ENCODE measurements around the gene ARHGAP22.

The ARHGAP22 gene

GRCh38 chr10:48620719-48621118 is 15.8 kb upstream of the ARHGAP22 start:
- no peaks in the 10 kb centered on the region for H3K9me3 ChIP-seq (ENCODE audit: control insufficient read depth in 2 of 2, low read length in 2 of 2)
- no peaks in the 10 kb centered on the region for H3K27me3 ChIP-seq (ENCODE audit: control insufficient read depth in 2 of 2, insufficient read depth in 2 of 2, low read length in 2 of 2)
- H3K36me3 ChIP-seq (ENCODE audit: control insufficient read depth in 2 of 2, insufficient read depth in 2 of 2, low read length in 2 of 2), result no peaks in the 10 kb centered on the region
- no peak overlapping the region for H3K9ac ChIP-seq (ENCODE audit: low read depth in 1 of 2, low read length in 2 of 2)
- no peaks in the 10 kb centered on the region for H3K4me1 ChIP-seq (ENCODE audit: control insufficient read depth in 2 of 2, insufficient read depth in 2 of 2, low read length in 2 of 2)
- no peak overlapping the region for H3K4me3 ChIP-seq (ENCODE audit: low read length in 2 of 2)
- no peak overlapping the region for H3K27ac ChIP-seq (ENCODE audit: low read depth in 2 of 2, low read length in 2 of 2)

GRCh38 chr10:48616436-48616835 is 11.6 kb upstream of the ARHGAP22 start:
- H3K36me3 ChIP-seq (ENCODE audit: control insufficient read depth in 2 of 2, insufficient read depth in 2 of 2, low read length in 2 of 2), result no peaks in the 10 kb centered on the region
- no peak overlapping the region for H3K9ac ChIP-seq (ENCODE audit: low read depth in 1 of 2, low read length in 2 of 2)
- H3K27ac ChIP-seq (ENCODE audit: low read depth in 2 of 2, low read length in 2 of 2), result no peak overlapping the region
- no peaks in the 10 kb centered on the region for H3K4me1 ChIP-seq (ENCODE audit: control insufficient read depth in 2 of 2, insufficient read depth in 2 of 2, low read length in 2 of 2)
- no peaks in the 10 kb centered on the region for H3K27me3 ChIP-seq (ENCODE audit: control insufficient read depth in 2 of 2, insufficient read depth in 2 of 2, low read length in 2 of 2)
- no peaks in the 10 kb centered on the region for H3K9me3 ChIP-seq (ENCODE audit: control insufficient read depth in 2 of 2, low read length in 2 of 2)
- no peak overlapping the region for H3K4me3 ChIP-seq (ENCODE audit: low read length in 2 of 2)

- no peaks in the 10 kb centered on the region for H3K9me3 ChIP-seq (ENCODE audit: control insufficient read depth in 2 of 2, low read length in 2 of 2)
- no peaks in the 10 kb centered on the region for H3K27me3 ChIP-seq (ENCODE audit: control insufficient read depth in 2 of 2, insufficient read depth in 2 of 2, low read length in 2 of 2)
- no peak overlapping the region for H3K9ac ChIP-seq (ENCODE audit: low read depth in 1 of 2, low read length in 2 of 2)
- no peaks in the 10 kb centered on the region for H3K4me1 ChIP-seq (ENCODE audit: control insufficient read depth in 2 of 2, insufficient read depth in 2 of 2, low read length in 2 of 2)
- H3K27ac ChIP-seq (ENCODE audit: low read depth in 2 of 2, low read length in 2 of 2), result no peak overlapping the region
- H3K4me3 ChIP-seq (ENCODE audit: low read length in 2 of 2), result no peak overlapping the region
- no peaks in the 10 kb centered on the region for H3K36me3 ChIP-seq (ENCODE audit: control insufficient read depth in 2 of 2, insufficient read depth in 2 of 2, low read length in 2 of 2)
These were observed 9.9 kb upstream of the ARHGAP22 start for GRCh38 chr10:48614481-48615390.

- no peak overlapping the region for H3K9ac ChIP-seq (ENCODE audit: low read depth in 1 of 2, low read length in 2 of 2)
- H3K9me3 ChIP-seq (ENCODE audit: control insufficient read depth in 2 of 2, low read length in 2 of 2), result no peaks in the 10 kb centered on the region
These were observed 8.1 kb upstream of the ARHGAP22 start for GRCh38 chr10:48613016-48613415.

GRCh38 chr10:48612236-48612943 is 7.5 kb upstream of the ARHGAP22 start:
- Histone ChIP-seq H3K27ac (ENCODE audit: low read depth in 2 of 2, low read length in 2 of 2) (no peak overlapping the region), H3K36me3 (ENCODE audit: control insufficient read depth in 2 of 2, insufficient read depth in 2 of 2, low read length in 2 of 2) (no peaks in the 10 kb centered on the region), H3K9me3 (ENCODE audit: control insufficient read depth in 2 of 2, low read length in 2 of 2) (no peaks in the 10 kb centered on the region), H3K27me3 (ENCODE audit: control insufficient read depth in 2 of 2, insufficient read depth in 2 of 2, low read length in 2 of 2) (no peaks in the 10 kb centered on the region), H3K9ac (ENCODE audit: low read depth in 1 of 2, low read length in 2 of 2) (no peak overlapping the region), H3K4me1 (ENCODE audit: control insufficient read depth in 2 of 2, insufficient read depth in 2 of 2, low read length in 2 of 2) (no peaks in the 10 kb centered on the region), H3K4me3 (ENCODE audit: low read length in 2 of 2) (no peak overlapping the region)

More at GRCh38 chr10:48613016-48613415, 8.1 kb upstream of the ARHGAP22 start:
- Histone ChIP-seq H3K36me3 (ENCODE audit: control insufficient read depth in 2 of 2, insufficient read depth in 2 of 2, low read length in 2 of 2) (no peaks in the 10 kb centered on the region), H3K27me3 (ENCODE audit: control insufficient read depth in 2 of 2, insufficient read depth in 2 of 2, low read length in 2 of 2) (no peaks in the 10 kb centered on the region), H3K4me3 (ENCODE audit: low read length in 2 of 2) (no peak overlapping the region), H3K27ac (ENCODE audit: low read depth in 2 of 2, low read length in 2 of 2) (no peak overlapping the region), H3K4me1 (ENCODE audit: control insufficient read depth in 2 of 2, insufficient read depth in 2 of 2, low read length in 2 of 2) (no peaks in the 10 kb centered on the region)

- Histone ChIP-seq H3K9me3 (ENCODE audit: control insufficient read depth in 2 of 2, low read length in 2 of 2) (no peaks in the 10 kb centered on the region), H3K36me3 (ENCODE audit: control insufficient read depth in 2 of 2, insufficient read depth in 2 of 2, low read length in 2 of 2) (no peaks in the 10 kb centered on the region), H3K4me3 (ENCODE audit: low read length in 2 of 2) (no peak overlapping the region), H3K4me1 (ENCODE audit: control insufficient read depth in 2 of 2, insufficient read depth in 2 of 2, low read length in 2 of 2) (no peaks in the 10 kb centered on the region), H3K27ac (ENCODE audit: low read depth in 2 of 2, low read length in 2 of 2) (no peak overlapping the region), H3K9ac (ENCODE audit: low read depth in 1 of 2, low read length in 2 of 2) (no peak overlapping the region), H3K27me3 (ENCODE audit: control insufficient read depth in 2 of 2, insufficient read depth in 2 of 2, low read length in 2 of 2) (peaks cover 0 to under 1% of the 10 kb centered on the region in 2 donors)
These were observed 6.3 kb upstream of the ARHGAP22 start for GRCh38 chr10:48611133-48611532.

- Histone ChIP-seq H3K27me3 (ENCODE audit: control insufficient read depth in 2 of 2, insufficient read depth in 2 of 2, low read length in 2 of 2) (peaks cover 0 to 5% of the 10 kb centered on the region in 2 donors), H3K4me3 (ENCODE audit: low read length in 2 of 2) (no peak overlapping the region), H3K9ac (ENCODE audit: low read depth in 1 of 2, low read length in 2 of 2) (no peak overlapping the region), H3K27ac (ENCODE audit: low read depth in 2 of 2, low read length in 2 of 2) (no peak overlapping the region), H3K36me3 (ENCODE audit: control insufficient read depth in 2 of 2, insufficient read depth in 2 of 2, low read length in 2 of 2) (no peaks in the 10 kb centered on the region), H3K4me1 (ENCODE audit: control insufficient read depth in 2 of 2, insufficient read depth in 2 of 2, low read length in 2 of 2) (no peaks in the 10 kb centered on the region), H3K9me3 (ENCODE audit: control insufficient read depth in 2 of 2, low read length in 2 of 2) (no peaks in the 10 kb centered on the region)
These were observed 5.8 kb upstream of the ARHGAP22 start for GRCh38 chr10:48610585-48611093.

GRCh38 chr10:48609899-48610584 is 5.2 kb upstream of the ARHGAP22 start:
- H3K9ac ChIP-seq (ENCODE audit: low read depth in 1 of 2, low read length in 2 of 2), result no peak overlapping the region
- no peak overlapping the region for H3K27ac ChIP-seq (ENCODE audit: low read depth in 2 of 2, low read length in 2 of 2)
- no peak overlapping the region for H3K4me3 ChIP-seq (ENCODE audit: low read length in 2 of 2)
- H3K9me3 ChIP-seq (ENCODE audit: control insufficient read depth in 2 of 2, low read length in 2 of 2), result no peaks in the 10 kb centered on the region
- H3K36me3 ChIP-seq (ENCODE audit: control insufficient read depth in 2 of 2, insufficient read depth in 2 of 2, low read length in 2 of 2), result no peaks in the 10 kb centered on the region
- H3K27me3 ChIP-seq (ENCODE audit: control insufficient read depth in 2 of 2, insufficient read depth in 2 of 2, low read length in 2 of 2), result peaks cover 2 to 5% of the 10 kb centered on the region in 2 donors
- H3K4me1 ChIP-seq (ENCODE audit: control insufficient read depth in 2 of 2, insufficient read depth in 2 of 2, low read length in 2 of 2), result no peaks in the 10 kb centered on the region

- Histone ChIP-seq H3K9me3 (ENCODE audit: control insufficient read depth in 2 of 2, low read length in 2 of 2) (no peaks in the 10 kb centered on the region), H3K36me3 (ENCODE audit: control insufficient read depth in 2 of 2, insufficient read depth in 2 of 2, low read length in 2 of 2) (no peaks in the 10 kb centered on the region), H3K27me3 (ENCODE audit: control insufficient read depth in 2 of 2, insufficient read depth in 2 of 2, low read length in 2 of 2) (peaks cover 2 to 6% of the 10 kb centered on the region in 2 donors), H3K4me3 (ENCODE audit: low read length in 2 of 2) (no peak overlapping the region), H3K9ac (ENCODE audit: low read depth in 1 of 2, low read length in 2 of 2) (no peak overlapping the region), H3K4me1 (ENCODE audit: control insufficient read depth in 2 of 2, insufficient read depth in 2 of 2, low read length in 2 of 2) (peaks cover 0 to 1% of the 10 kb centered on the region in 2 donors), H3K27ac (ENCODE audit: low read depth in 2 of 2, low read length in 2 of 2) (no peak overlapping the region)
These were observed 4.6 kb upstream of the ARHGAP22 start for GRCh38 chr10:48609441-48609840.
